DOHH2 (cell line): ENCODE data around the gene PDE2A.

Experiments used
- CTCF ChIP-seq: fragments of 200-600 bp; sonication (generic); IDR thresholded peaks from one replicate; pipeline ENCODE4 v1.5.1; 2014; ENCODE audit warnings: antibody characterized with exemption, mild to moderate bottlenecking, low read depth, low read length; ENCODE audit not compliant: poor library complexity, severe bottlenecking
- EZH2phosphoT487 ChIP-seq: fragments of 200-600 bp; sonication (generic); IDR thresholded peaks from 2 replicates; pipeline ENCODE4 v1.6.1; 2017; ENCODE audit warnings: borderline replicate concordance, mild to moderate bottlenecking, antibody characterized with exemption, low read length, moderate library complexity, mixed read lengths

- TF ChIP-seq CTCF: no peak
- no peak for TF ChIP-seq EZH2phosphoT487
Observed at GRCh38 chr11:72675221-72675620, 999 bp upstream of the PDE2A start.
